Measurements from ENCODE around the gene RNF144A. TPM values are rescaled to one million over a fixed set of nuclear protein-coding genes. Genes with fewer than 3 reads are reported as not detected.
A peak's percentile ranks its signal among the peaks of the same experiment; 100 is the strongest.

Gene RNF144A
- total and polyA plus RNA-seq, 2 of the 13 experiments (the other 11 are each of a cell fraction or from before 2014, with no cell fraction given), result 13.9 to 16.5 TPM

DNA sequence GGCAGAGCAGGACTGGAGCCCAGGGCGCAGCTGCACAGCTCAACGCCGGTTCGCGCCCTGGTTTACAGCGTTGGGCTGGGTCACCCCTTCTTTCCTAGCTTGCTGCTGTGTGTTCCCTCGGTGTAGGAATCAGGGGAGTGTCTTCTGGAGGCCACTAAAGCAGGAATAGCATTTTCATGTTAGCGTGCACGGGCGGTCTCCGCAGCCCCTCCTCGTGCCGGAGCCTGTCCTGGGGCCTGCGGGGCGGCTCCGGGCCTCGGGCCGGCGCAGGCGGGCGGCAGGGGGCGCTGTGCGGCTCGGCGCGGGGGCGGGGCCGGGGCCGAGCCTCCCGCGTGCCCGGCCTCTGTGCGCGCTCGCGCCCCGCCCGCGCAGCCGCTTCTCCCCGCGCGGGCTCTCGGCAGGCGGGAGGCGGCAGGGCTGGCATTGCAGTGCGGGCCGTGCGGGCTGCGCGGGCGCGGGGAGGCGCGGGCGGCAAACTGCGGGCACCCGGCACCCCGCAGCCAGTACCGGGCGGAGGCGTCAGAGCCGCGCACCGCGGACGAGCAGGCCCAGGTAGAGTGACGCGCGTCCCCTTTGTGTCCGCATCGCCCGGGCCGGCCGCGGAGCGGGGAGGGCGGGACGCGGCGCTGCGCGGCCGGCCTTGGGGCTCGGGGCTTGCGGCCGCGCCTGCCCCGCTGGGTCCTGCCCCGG lies at the start of gene RNF144A (continued):
- peak; percentile 88 for TF ChIP-seq ZBTB7A (CRISPR knock-in tag; IDR thresholded peaks at IDR 0.05)
- TF ChIP-seq ZNF329 (CRISPR knock-in tag; IDR thresholded peaks at IDR 0.05; ENCODE audit: low read depth), result 0 out of 2 replicates have a peak, but pooled peaks have one; percentile 37
- no peak for TF ChIP-seq MTF2 (CRISPR knock-in tag; IDR thresholded peaks at IDR 0.05; ENCODE audit: borderline replicate concordance)
- TF ChIP-seq NRL (CRISPR knock-in tag; IDR thresholded peaks at IDR 0.05; ENCODE audit: borderline replicate concordance), result 0 out of 2 replicates have a peak, but pooled peaks have one; percentile 40
- no peak; the same call in 1 of the 2 replicates for TF ChIP-seq SAP130 (CRISPR knock-in tag; IDR thresholded peaks at IDR 0.05; ENCODE audit: low read depth)
- TF ChIP-seq ZNF160 (CRISPR knock-in tag; IDR thresholded peaks at IDR 0.05), result peak; percentile 36; the same call in 1 of the 2 replicates
- peak; percentile 4; the same call in 1 of the 2 replicates for TF ChIP-seq RNF2 (conservative IDR thresholded peaks at IDR 0.05; ENCODE audit: low read depth)
- no peak for TF ChIP-seq ZNF709 (CRISPR knock-in tag; IDR thresholded peaks at IDR 0.05)
- TF ChIP-seq, protein P1, sequence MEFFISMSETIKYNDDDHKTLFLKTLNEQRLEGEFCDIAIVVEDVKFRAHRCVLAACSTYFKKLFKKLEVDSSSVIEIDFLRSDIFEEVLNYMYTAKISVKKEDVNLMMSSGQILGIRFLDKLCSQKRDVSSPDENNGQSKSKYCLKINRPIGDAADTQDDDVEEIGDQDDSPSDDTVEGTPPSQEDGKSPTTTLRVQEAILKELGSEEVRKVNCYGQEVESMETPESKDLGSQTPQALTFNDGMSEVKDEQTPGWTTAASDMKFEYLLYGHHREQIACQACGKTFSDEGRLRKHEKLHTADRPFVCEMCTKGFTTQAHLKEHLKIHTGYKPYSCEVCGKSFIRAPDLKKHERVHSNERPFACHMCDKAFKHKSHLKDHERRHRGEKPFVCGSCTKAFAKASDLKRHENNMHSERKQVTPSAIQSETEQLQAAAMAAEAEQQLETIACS (CRISPR knock-in tag; IDR thresholded peaks at IDR 0.05), result peak; percentile 85
- TF ChIP-seq, protein P2, sequence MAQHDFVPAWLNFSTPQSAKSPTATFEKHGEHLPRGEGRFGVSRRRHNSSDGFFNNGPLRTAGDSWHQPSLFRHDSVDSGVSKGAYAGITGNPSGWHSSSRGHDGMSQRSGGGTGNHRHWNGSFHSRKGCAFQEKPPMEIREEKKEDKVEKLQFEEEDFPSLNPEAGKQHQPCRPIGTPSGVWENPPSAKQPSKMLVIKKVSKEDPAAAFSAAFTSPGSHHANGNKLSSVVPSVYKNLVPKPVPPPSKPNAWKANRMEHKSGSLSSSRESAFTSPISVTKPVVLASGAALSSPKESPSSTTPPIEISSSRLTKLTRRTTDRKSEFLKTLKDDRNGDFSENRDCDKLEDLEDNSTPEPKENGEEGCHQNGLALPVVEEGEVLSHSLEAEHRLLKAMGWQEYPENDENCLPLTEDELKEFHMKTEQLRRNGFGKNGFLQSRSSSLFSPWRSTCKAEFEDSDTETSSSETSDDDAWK (CRISPR knock-in tag; IDR thresholded peaks at IDR 0.05), result no peak
- TF ChIP-seq EZH2 (conservative IDR thresholded peaks at IDR 0.05; ENCODE audit: low read depth, low read length), result no peak
- TF ChIP-seq ZNF354B (CRISPR knock-in tag; IDR thresholded peaks at IDR 0.05), result no peak
- no peak for TF ChIP-seq BRD4 (CRISPR knock-in tag; IDR thresholded peaks at IDR 0.05)
- TF ChIP-seq, protein P3, sequence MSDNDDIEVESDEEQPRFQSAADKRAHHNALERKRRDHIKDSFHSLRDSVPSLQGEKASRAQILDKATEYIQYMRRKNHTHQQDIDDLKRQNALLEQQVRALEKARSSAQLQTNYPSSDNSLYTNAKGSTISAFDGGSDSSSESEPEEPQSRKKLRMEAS (IDR thresholded peaks at IDR 0.05), result peak; percentile 78
- no peak for TF ChIP-seq MATR3 (CRISPR knock-in tag; IDR thresholded peaks at IDR 0.05)
- TF ChIP-seq, protein P4, sequence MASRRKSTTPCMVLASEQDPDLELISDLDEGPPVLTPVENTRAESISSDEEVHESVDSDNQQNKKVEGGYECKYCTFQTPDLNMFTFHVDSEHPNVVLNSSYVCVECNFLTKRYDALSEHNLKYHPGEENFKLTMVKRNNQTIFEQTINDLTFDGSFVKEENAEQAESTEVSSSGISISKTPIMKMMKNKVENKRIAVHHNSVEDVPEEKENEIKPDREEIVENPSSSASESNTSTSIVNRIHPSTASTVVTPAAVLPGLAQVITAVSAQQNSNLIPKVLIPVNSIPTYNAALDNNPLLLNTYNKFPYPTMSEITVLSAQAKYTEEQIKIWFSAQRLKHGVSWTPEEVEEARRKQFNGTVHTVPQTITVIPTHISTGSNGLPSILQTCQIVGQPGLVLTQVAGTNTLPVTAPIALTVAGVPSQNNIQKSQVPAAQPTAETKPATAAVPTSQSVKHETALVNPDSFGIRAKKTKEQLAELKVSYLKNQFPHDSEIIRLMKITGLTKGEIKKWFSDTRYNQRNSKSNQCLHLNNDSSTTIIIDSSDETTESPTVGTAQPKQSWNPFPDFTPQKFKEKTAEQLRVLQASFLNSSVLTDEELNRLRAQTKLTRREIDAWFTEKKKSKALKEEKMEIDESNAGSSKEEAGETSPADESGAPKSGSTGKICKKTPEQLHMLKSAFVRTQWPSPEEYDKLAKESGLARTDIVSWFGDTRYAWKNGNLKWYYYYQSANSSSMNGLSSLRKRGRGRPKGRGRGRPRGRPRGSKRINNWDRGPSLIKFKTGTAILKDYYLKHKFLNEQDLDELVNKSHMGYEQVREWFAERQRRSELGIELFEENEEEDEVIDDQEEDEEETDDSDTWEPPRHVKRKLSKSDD (CRISPR knock-in tag; IDR thresholded peaks at IDR 0.05; ENCODE audit: low read depth), result no peak
- TF ChIP-seq CAMTA2 (CRISPR knock-in tag; IDR thresholded peaks at IDR 0.05; ENCODE audit: borderline replicate concordance), result peak; percentile 82; the same call in 1 of the 2 replicates
- TF ChIP-seq ZFYVE20 (CRISPR knock-in tag; IDR thresholded peaks at IDR 0.05; ENCODE audit: borderline replicate concordance, low read depth), result 0 out of 2 replicates have a peak, but pooled peaks have one; percentile 26
- TF ChIP-seq NR1H2 (CRISPR knock-in tag; IDR thresholded peaks at IDR 0.05; ENCODE audit: borderline replicate concordance, low read depth), result peak; percentile 63; the same call in 1 of the 2 replicates
- no peak for TF ChIP-seq MEF2D (CRISPR knock-in tag; IDR thresholded peaks at IDR 0.05)
- peak; percentile 19 for TF ChIP-seq YY1 (IDR thresholded peaks at IDR 0.05; ENCODE audit: insufficient read depth, insufficient replicate concordance, low read depth, low read length)

All from HepG2 (cell line).